GM12874 (cell line): ENCODE measurements around the gene NXNL2.

ENCODE experiments used
- TF ChIP-seq, protein P1 (sequence below): IDR thresholded peaks from 2 replicates; pipeline ENCODE4 v1.5.1; 2011; ENCODE audit warnings: low read depth, mild to moderate bottlenecking, control low read depth, low read length, moderate library complexity; ENCODE audit not compliant: insufficient read depth

Gene NXNL2

DNA sequence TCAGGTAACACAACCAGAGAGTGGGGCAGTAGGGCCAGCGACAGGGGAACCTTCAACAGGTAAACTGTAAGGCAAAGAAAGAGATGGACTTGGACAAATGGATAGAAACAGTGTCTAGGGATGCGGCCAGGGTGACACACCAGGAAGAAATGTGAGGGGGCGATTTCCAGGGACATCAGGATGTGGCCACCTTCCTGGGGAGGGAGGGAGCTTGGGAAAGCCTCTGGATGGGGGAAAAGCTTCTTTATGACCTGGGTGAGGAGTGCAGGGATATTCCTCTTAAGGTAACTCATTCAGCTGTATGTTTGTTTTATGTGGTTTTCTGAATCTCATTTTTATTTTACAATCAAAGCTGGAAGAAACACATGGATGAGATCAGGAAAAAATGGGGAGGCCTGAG is 11.9 kb upstream of the NXNL2 start:
- TF ChIP-seq, protein P1, sequence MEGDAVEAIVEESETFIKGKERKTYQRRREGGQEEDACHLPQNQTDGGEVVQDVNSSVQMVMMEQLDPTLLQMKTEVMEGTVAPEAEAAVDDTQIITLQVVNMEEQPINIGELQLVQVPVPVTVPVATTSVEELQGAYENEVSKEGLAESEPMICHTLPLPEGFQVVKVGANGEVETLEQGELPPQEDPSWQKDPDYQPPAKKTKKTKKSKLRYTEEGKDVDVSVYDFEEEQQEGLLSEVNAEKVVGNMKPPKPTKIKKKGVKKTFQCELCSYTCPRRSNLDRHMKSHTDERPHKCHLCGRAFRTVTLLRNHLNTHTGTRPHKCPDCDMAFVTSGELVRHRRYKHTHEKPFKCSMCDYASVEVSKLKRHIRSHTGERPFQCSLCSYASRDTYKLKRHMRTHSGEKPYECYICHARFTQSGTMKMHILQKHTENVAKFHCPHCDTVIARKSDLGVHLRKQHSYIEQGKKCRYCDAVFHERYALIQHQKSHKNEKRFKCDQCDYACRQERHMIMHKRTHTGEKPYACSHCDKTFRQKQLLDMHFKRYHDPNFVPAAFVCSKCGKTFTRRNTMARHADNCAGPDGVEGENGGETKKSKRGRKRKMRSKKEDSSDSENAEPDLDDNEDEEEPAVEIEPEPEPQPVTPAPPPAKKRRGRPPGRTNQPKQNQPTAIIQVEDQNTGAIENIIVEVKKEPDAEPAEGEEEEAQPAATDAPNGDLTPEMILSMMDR, result no peak

DNA sequence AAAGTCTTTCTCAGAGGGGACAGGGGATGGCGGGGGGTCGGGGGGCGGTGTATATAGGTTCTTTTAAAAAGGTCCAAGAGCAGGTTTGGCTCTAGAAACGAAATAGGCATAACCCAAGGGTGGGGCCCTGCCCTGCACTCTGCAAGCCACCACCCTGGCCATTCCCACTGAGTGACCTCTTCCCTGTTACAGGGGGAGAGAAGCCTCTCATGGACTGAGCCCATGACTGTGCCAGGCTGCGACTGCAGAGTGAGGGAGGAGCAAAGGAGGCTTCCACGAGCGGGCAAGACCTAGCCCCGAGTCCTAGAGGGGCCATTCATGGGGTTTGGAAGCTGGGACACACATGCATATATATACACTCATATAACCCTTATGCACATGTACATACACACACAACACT is 10.1 kb upstream of the NXNL2 start:
- TF ChIP-seq, protein P1, result no peak

DNA sequence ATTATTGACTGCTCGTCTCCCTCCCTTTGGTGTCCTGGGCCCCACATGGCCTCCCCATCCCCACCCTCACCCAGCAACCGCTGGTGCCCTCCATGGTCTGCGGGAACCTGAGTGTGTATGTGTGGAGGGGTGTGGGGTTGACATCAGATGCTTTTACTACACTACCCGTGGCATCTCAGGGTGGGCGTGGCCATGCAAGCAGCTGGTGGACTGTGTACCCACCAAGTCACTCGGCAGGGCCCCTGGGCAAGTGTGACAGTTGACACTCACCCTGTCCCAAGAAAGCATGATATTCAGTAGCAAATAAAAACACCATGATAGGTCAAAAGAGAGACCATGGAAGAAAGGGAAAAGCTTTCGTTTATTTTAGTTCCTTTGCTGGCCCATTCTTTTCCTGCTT is 7.4 kb upstream of the NXNL2 start:
- TF ChIP-seq, protein P1, result no peak

DNA sequence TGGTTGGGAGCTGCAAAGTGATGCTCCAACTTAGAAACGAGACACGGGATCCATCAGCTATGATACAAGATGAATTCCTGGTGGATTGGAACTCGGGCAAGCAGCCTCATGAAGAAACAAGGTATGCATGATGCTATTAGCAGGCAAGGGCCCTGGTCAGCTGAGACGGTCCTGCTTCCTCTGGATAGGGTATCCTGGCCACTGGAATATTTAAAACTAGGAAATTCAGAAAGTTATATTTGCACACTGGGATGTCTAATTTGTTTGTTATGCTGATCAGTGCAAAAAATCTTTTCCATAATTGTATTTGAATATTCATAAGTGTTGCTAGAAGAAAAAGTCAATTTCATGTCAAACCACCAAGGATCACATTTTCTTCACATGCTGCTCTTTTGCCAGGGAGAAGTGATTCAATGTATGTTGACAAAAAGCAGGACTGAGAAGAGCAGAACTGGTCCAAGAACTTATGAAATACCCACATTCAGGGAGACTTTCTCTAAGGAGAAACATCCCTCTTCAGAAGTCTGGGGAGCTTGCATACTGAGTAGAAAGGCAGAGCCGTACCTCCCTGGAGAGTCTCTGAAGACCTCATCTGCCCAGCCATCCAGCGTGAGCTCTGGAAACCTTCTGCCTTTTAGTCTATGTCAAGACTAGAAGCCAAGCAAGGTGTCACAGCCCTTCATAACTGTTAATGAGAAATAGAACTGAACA is 6.7 kb upstream of the NXNL2 start:
- TF ChIP-seq, protein P1, result no peak

DNA sequence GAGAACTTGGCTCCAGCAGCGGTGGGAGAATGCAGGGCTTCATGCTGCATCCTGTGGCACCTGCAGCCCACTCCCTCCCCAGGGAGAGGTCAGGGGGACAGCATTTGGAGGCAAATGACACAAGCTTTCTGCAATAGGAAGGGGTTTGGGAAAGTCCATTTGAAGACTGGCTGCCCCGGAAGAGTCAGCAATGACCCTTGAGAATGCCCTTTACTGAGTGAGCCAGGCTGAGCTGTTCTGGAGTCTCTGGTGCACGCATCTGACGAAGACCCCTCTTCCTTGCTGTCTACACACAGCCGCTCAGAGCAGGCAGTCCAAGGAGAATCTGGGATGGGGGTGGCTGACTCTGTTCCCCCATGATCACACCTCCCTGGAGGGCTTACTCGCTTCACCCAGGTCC is 5.5 kb upstream of the NXNL2 start:
- TF ChIP-seq, protein P1, result no peak

DNA sequence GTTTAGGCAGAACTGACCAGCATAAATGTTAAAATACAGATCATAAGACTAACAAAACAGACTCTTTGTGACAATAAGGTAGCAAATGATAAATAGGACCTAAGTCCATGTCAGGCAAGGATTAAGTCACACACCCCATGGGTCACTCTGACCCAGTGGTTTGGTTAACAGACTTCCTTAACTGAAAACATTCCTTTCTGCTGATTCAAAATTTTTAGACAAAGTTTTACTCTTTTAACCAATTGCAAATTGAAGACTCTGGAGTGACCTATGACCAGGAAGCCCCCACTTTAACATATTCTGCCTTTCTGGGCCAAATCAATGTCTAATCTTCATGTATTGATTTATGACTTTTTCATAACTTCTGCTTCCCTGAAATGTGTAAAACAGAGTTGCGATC is 4.9 kb upstream of the NXNL2 start:
- TF ChIP-seq, protein P1, result no peak

DNA sequence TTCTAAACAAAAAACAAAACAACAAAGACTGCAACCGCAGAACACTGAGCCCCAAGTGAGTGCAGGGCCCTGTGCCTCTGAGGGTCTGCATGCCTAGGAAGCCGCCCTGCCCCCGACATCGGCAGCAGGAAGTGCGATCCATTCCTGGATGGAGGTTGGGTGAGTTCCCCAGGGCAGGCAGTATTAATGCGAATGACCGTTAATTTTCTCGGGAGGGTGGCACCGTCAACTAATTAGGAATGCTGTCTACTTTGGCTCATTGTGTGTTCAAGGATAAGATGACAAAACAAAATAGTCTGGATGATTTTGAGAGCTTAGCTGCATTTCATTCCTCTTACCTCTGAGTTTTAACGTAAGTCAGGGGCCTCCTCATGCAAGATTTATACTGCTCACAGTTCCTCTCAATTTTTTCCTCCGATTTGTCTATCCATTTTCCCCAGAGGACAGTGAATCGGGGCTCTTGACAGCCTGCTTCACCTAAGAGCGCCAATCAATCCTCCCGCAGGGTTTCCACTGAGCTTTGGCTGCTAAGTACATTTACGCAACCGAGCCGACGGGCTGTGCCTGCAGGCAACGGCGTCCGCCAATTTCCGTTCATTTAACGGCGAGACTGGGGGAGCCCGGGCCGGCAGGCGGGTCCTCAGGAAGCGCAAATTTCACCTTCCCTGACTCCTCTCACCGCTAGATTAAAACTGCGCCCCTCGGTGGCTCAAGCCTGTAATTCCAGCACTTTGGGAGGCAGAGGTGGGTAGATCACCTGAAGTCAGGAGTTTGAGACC is 2.9 kb upstream of the NXNL2 start:
- TF ChIP-seq, protein P1, result no peak
